RWPE1 (cell line): ENCODE results near the gene NFIB.

Experiments
- CTCF ChIA-PET: fragments of 350-600 bp; sonication (Branson Sonifier 250); formaldehyde crosslinking; extraction: SDS; loops from one replicate; lab custom pipeline; 2021; lab: Yijun Ruan, JAX
- POLR2A ChIA-PET: fragments of 400-600 bp; formaldehyde crosslinking; extraction: SDS; loops from one replicate; lab custom pipeline; 2020; ENCODE audit warnings: antibody characterized with exemption; ENCODE audit not compliant: low non-redundant PET; lab: Yijun Ruan, JAX
- DNase-seq: peaks from one replicate; pipeline ENCODE4 v3.0.0; 2012; ENCODE audit warnings: low spot score
- H3K27ac ChIP-seq: fragments of 450-650 bp; 2 replicates; pipeline ENCODE4 v1.5.1; 2017
- TF ChIP-seq, protein P1 (sequence below): fragments of 450-650 bp; conservative IDR thresholded peaks from 2 replicates; pipeline ENCODE4 v1.5.1; 2017; ENCODE audit warnings: low read depth, mild to moderate bottlenecking

Gene NFIB

DNA sequence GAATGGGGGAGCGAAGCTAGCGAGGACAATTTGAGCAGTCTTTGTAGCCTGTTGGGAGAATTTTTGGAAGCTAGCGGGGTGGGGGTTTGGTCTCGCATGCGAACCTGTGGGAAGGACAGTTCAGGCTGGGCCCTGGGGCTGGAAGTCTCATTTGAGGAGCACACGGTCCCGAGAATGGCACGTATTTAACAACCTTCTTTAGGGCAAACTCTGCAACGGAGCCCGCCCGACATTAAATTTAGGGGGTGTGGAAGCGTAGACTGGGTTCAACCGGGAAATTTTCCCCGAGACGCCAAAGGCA is 35.2 kb upstream of the NFIB start:
- CTCF ChIA-PET: no interaction called here
- TF ChIP-seq, protein P1, sequence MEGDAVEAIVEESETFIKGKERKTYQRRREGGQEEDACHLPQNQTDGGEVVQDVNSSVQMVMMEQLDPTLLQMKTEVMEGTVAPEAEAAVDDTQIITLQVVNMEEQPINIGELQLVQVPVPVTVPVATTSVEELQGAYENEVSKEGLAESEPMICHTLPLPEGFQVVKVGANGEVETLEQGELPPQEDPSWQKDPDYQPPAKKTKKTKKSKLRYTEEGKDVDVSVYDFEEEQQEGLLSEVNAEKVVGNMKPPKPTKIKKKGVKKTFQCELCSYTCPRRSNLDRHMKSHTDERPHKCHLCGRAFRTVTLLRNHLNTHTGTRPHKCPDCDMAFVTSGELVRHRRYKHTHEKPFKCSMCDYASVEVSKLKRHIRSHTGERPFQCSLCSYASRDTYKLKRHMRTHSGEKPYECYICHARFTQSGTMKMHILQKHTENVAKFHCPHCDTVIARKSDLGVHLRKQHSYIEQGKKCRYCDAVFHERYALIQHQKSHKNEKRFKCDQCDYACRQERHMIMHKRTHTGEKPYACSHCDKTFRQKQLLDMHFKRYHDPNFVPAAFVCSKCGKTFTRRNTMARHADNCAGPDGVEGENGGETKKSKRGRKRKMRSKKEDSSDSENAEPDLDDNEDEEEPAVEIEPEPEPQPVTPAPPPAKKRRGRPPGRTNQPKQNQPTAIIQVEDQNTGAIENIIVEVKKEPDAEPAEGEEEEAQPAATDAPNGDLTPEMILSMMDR: no peak
- peak overlapping the region; percentile 82 for H3K27ac ChIP-seq
- DNase-seq: no peak
- POLR2A ChIA-PET: no interaction called here

GRCh38 chr9:14348373-14349145 is 34.6 kb upstream of the NFIB start:
- ChIA-PET CTCF (interaction anchor here (0.6 to 0.7 kb wide), 4 partner anchors 81 to 786 kb away, joined by 4 to 5 read pairs (median 4); no protein-coding TSS in a partner anchor), POLR2A (interaction anchor here (0.6 kb wide), 1 partner anchor 25 kb away, joined by 3 read pairs; no protein-coding TSS in a partner anchor)
- peak overlapping the region; percentile 82 for H3K27ac ChIP-seq
- TF ChIP-seq, protein P1: no peak
- no peak for DNase-seq

- TF ChIP-seq, protein P1: no peak; the same call in 1 of the 2 replicates
- peak overlapping the region; percentile 82 for H3K27ac ChIP-seq
- CTCF ChIA-PET: interaction anchor here (0.6 to 0.7 kb wide), 4 partner anchors 81 to 785 kb away, joined by 4 to 5 read pairs (median 4); no protein-coding TSS in a partner anchor
- DNase-seq: no peak
- POLR2A ChIA-PET: interaction anchor here (0.6 kb wide), 1 partner anchor 25 kb away, joined by 3 read pairs; no protein-coding TSS in a partner anchor
These were observed 34.1 kb upstream of the NFIB start for GRCh38 chr9:14348123-14348372.

GRCh38 chr9:14347406-14348122 is 33.6 kb upstream of the NFIB start:
- peak overlapping the region; percentile 82 for H3K27ac ChIP-seq
- peak; percentile 53 for DNase-seq
- CTCF ChIA-PET: interaction anchor here (0.6 to 0.7 kb wide), 2 partner anchors 82 to 277 kb away, joined by 4 read pairs; no protein-coding TSS in a partner anchor
- TF ChIP-seq, protein P1: no peak
- POLR2A ChIA-PET: interaction anchor here (0.6 to 1.1 kb wide), 2 partner anchors 24 to 33 kb away, joined by 3 read pairs; no protein-coding TSS in a partner anchor

DNA sequence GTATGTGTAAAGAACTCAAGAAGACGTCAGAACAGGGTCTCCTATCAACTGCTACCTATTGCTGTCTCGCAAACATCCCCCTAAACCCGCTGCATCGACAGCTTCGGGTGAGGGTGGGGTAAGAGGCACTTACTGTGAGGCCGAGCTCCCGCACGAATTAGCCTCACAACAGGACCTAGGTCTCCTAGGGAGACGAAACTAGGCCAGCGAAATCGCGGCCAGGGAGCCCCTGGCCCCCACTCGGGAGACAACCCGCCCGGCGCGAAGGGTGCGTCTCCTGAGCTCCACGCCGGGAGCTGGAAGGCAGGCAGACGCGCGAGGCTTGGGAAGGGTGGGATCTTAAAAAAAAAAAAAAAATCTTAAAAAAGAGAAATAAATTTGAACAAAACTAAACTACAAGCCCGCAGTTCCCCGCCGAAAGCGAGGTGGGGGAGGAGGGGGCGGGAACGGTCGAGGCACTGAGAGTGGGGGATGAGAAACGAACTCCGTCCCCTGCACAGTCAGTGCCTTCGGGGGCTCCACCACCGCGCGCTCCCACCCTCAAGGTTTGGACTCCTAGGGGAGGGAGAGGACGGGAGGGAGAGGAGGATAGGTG is 33.0 kb upstream of the NFIB start:
- peak overlapping the region; percentile 82 for H3K27ac ChIP-seq
- TF ChIP-seq, protein P1: no peak
- ChIA-PET CTCF (interaction anchor here (0.6 kb wide), 1 partner anchor 276 kb away, joined by 4 read pairs; no protein-coding TSS in a partner anchor), POLR2A (interaction anchor here (1.1 kb wide), 1 partner anchor 32 kb away, joined by 3 read pairs; no protein-coding TSS in a partner anchor)
- DNase-seq: no peak

DNA sequence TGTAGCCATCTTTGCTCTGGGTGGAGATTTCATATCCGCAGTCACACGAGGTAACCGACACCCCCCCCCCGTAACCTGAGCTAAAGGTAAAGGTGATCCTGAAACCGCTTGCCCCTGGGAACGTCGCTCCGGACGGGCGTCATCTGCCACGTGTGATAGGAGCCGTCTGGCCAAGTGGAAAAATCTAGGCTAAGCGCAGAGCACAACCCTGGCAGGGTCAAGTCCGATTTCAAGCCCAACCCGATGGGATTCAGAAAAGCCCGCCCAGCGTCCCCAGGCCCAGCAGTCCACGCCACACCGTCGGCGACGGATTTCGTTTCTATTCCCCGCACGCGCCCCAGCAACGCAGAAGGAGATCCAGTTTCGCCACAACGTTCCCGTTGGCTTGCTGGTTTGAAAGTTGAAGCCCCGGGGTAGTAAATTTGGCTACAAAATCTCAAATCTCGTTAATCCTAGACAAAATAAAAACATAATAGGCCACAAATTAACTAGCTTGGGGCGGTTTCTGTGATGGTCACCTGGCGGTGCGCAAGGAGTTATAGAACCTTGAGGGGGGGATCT is 32.4 kb upstream of the NFIB start:
- TF ChIP-seq, protein P1: no peak
- no peak overlapping the region for H3K27ac ChIP-seq
- DNase-seq: no peak
- ChIA-PET POLR2A (no interaction called here), CTCF (no interaction called here)
